ENCODE measurements around the gene CDH10.

Gene CDH10

GRCh38 chr5:24644761-24645160 is at the start of gene CDH10:
Gene CDH10 (minus strand): TSS chr5:24644978. CDS start chr5:24593490, 51,488 bp downstream.
- DNase-seq (ENCODE audit: low read depth): no peak

- no peak for DNase-seq (ENCODE audit: low read depth)
These were observed 48.8 kb upstream of the CDH10 start for GRCh38 chr5:24693609-24694008.

GRCh38 chr5:24691074-24691473 is 46.3 kb upstream of the CDH10 start:
- DNase-seq (ENCODE audit: low read depth): no peak

- no peak for DNase-seq (ENCODE audit: low read depth)
These were observed 36.3 kb upstream of the CDH10 start for GRCh38 chr5:24681106-24681505.

GRCh38 chr5:24668050-24668449 is 23.3 kb upstream of the CDH10 start:
- no peak for DNase-seq (ENCODE audit: low read depth)

- no peak for DNase-seq (ENCODE audit: low read depth)
These were observed 4.8 kb upstream of the CDH10 start for GRCh38 chr5:24649531-24649930.

- DNase-seq (ENCODE audit: low read depth): no peak
These were observed 2.1 kb upstream of the CDH10 start for GRCh38 chr5:24646915-24647314.

- no peak for DNase-seq (ENCODE audit: low read depth)
These were observed 705 bp upstream of the CDH10 start for GRCh38 chr5:24645483-24645882.

- no peak for DNase-seq (ENCODE audit: low read depth)
These were observed 898 bp downstream of the CDH10 start for GRCh38 chr5:24643880-24644279.

GRCh38 chr5:24643156-24643555 is 1.6 kb downstream of the CDH10 start:
- DNase-seq (ENCODE audit: low read depth): no peak

- no peak for DNase-seq (ENCODE audit: low read depth)
These were observed 2.8 kb downstream of the CDH10 start for GRCh38 chr5:24642022-24642421.

- no peak for DNase-seq (ENCODE audit: low read depth)
These were observed 9.6 kb downstream of the CDH10 start for GRCh38 chr5:24635209-24635608.

- DNase-seq (ENCODE audit: low read depth): no peak
These were observed 11.0 kb downstream of the CDH10 start for GRCh38 chr5:24633715-24634325.

- no peak for DNase-seq (ENCODE audit: low read depth)
These were observed 12.4 kb downstream of the CDH10 start for GRCh38 chr5:24632353-24632752.

- DNase-seq (ENCODE audit: low read depth): no peak
These were observed 13.9 kb downstream of the CDH10 start for GRCh38 chr5:24630918-24631317.

GRCh38 chr5:24629798-24630197 is 15.0 kb downstream of the CDH10 start:
- no peak for DNase-seq (ENCODE audit: low read depth)

GRCh38 chr5:24624872-24625271 is 19.9 kb downstream of the CDH10 start:
- DNase-seq (ENCODE audit: low read depth): no peak

GRCh38 chr5:24623624-24624023 is 21.2 kb downstream of the CDH10 start:
- DNase-seq (ENCODE audit: low read depth): no peak

- no peak for DNase-seq (ENCODE audit: low read depth)
These were observed 21.7 kb downstream of the CDH10 start for GRCh38 chr5:24623031-24623430.

GRCh38 chr5:24621792-24622191 is 23.0 kb downstream of the CDH10 start:
- DNase-seq (ENCODE audit: low read depth): no peak

GRCh38 chr5:24616566-24616965 is 28.2 kb downstream of the CDH10 start:
- DNase-seq (ENCODE audit: low read depth): no peak

GRCh38 chr5:24615159-24615558 is 29.6 kb downstream of the CDH10 start:
- DNase-seq (ENCODE audit: low read depth): no peak

GRCh38 chr5:24609706-24610105 is 35.1 kb downstream of the CDH10 start:
- DNase-seq (ENCODE audit: low read depth): no peak

GRCh38 chr5:24606971-24607370 is 37.8 kb downstream of the CDH10 start:
- DNase-seq (ENCODE audit: low read depth): no peak

GRCh38 chr5:24602188-24602587 is 42.6 kb downstream of the CDH10 start:
- DNase-seq (ENCODE audit: low read depth): no peak
